ENCODE data around the gene HILPDA.
"Not testable (repeated sequence)": the region's sequence is repeated elsewhere in the genome, so short reads cannot be mapped to it uniquely, and the experiment has no call there.

GRCh38 chr7:128488134-128488533 lies 32.5 kb downstream of the HILPDA start:
- not testable (repeated sequence) for TF ChIP-seq CTCF (conservative IDR thresholded peaks at IDR 0.05 in 1 of 2, IDR thresholded peaks at IDR 0.05 in 1 of 2; ENCODE audit: extremely low read depth in 1 of 2, insufficient read depth in 1 of 2, low read depth in 1 of 2, low read length in 2 of 2); EZH2 (IDR thresholded peaks at IDR 0.05; ENCODE audit: borderline replicate concordance, low read length)

Data from mammary epithelial cell (primary cell).